Cardiac fibroblast (primary cell): ENCODE data around the gene CHI3L1.

Experiments
- DNase-seq, 2 donors: peaks; one replicate each; pipeline versions ENCODE4 v3.0.0 to v3.0.0-alpha.2; 2010; ENCODE audit warnings: low read depth in 2 of 2
- H3K4me3 ChIP-seq, 2 donors: replicated peaks in 1 of 2; 1 replicate in 1 of 2; 2 replicates in 1 of 2; pipeline ENCODE4 v1.5.1; 2011; ENCODE audit warnings: low read depth in 2 of 2, low read length in 2 of 2, mild to moderate bottlenecking in 2 of 2, moderate library complexity in 1 of 2
- TF ChIP-seq, protein P1 (sequence below): IDR thresholded peaks from one replicate; pipeline ENCODE4 v1.5.1; 2011; ENCODE audit warnings: low read depth, mild to moderate bottlenecking, low read length, inconsistent platforms

The CHI3L1 gene

DNA sequence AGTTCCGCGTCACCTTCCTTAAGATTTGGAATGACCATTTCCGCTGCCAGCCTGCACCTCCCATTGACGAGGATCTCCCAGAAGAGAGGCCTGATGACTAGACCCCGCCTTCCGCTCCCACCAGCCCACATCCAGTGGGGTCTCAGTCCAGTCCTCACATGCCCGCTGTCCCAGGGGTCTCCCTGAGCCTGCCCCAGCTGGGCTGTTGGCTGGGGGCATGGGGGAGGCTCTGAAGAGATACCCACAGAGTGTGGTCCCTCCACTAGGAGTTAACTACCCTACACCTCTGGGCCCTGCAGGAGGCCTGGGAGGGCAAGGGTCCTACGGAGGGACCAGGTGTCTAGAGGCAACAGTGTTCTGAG lies 20.7 kb downstream of the CHI3L1 start:
- H3K4me3 ChIP-seq, result no peak overlapping the region
- DNase-seq, result no peak
- TF ChIP-seq, protein P1, sequence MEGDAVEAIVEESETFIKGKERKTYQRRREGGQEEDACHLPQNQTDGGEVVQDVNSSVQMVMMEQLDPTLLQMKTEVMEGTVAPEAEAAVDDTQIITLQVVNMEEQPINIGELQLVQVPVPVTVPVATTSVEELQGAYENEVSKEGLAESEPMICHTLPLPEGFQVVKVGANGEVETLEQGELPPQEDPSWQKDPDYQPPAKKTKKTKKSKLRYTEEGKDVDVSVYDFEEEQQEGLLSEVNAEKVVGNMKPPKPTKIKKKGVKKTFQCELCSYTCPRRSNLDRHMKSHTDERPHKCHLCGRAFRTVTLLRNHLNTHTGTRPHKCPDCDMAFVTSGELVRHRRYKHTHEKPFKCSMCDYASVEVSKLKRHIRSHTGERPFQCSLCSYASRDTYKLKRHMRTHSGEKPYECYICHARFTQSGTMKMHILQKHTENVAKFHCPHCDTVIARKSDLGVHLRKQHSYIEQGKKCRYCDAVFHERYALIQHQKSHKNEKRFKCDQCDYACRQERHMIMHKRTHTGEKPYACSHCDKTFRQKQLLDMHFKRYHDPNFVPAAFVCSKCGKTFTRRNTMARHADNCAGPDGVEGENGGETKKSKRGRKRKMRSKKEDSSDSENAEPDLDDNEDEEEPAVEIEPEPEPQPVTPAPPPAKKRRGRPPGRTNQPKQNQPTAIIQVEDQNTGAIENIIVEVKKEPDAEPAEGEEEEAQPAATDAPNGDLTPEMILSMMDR, result no peak

DNA sequence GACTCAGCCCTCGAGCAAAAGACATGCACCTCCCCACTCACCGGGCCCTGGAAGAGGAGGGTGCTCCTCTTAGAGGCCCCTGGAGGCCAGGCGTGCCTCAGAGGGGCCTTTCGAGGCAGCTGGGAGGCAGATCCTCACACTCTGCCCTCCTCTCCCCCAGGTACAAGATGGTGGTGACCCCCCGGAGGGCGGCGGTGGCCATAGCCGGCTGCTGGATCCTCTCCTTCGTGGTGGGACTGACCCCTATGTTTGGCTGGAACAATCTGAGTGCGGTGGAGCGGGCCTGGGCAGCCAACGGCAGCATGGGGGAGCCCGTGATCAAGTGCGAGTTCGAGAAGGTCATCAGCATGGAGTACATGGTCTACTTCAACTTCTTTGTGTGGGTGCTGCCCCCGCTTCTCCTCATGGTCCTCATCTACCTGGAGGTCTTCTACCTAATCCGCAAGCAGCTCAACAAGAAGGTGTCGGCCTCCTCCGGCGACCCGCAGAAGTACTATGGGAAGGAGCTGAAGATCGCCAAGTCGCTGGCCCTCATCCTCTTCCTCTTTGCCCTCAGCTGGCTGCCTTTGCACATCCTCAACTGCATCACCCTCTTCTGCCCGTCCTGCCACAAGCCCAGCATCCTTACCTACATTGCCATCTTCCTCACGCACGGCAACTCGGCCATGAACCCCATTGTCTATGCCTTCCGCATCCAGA lies 21.3 kb downstream of the CHI3L1 start:
- TF ChIP-seq, protein P1, result no peak
- DNase-seq, result no peak
- no peak overlapping the region for H3K4me3 ChIP-seq

- DNase-seq, result no peak
- H3K4me3 ChIP-seq, result no peak overlapping the region
- TF ChIP-seq, protein P1, result no peak
These were observed 22.4 kb downstream of the CHI3L1 start for GRCh38 chr1:203163891-203164635.

- no peak for DNase-seq
- no peak overlapping the region for H3K4me3 ChIP-seq
- TF ChIP-seq, protein P1, result no peak
These were observed 24.1 kb downstream of the CHI3L1 start for GRCh38 chr1:203162403-203162802.

DNA sequence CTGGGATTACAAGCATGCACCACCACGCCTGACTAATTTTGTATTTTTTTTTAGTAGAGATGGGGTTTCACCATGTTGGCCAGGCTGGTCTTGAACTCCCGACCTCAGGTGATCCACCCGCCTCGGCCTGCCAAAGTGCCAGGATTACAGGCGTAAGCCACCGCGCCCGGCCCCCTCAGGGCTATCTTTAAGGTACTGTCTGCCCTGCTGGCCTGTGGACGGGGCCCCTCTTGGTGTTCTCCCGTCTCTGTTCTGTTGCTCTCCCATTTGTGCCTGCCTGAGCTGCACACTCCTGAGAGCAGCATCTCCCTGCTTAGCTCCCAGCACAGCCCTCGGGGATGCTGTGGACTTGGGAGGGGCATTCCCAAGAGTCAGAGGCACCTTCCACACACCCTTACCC lies 24.8 kb downstream of the CHI3L1 start:
- no peak overlapping the region for H3K4me3 ChIP-seq
- TF ChIP-seq, protein P1, result no peak
- no peak for DNase-seq

DNA sequence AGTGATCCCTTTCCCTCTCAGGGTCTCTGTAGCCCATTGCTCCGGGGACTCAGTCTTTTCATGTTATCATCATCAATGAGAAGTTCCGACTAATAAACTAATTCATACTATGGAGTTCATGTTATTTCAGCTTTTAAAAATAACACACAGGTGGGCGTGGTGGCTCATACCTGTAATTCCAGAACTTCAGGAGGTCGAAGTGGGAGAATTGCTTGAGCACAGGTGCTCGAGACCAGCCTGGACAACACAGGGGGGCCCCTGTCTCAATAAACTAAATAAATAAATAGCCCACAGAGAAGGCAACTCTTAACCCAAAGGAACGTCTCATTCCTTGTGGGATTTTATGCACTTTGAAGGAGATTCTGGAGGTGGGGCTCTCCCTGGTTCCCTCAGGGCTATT lies 25.3 kb downstream of the CHI3L1 start:
- no peak overlapping the region for H3K4me3 ChIP-seq
- no peak for DNase-seq
- TF ChIP-seq, protein P1, result no peak
